DLD1 (cell line): ENCODE measurements around the gene ERBIN.
"Not testable (repeated sequence)": the region's sequence is repeated elsewhere in the genome, so short reads cannot be mapped to it uniquely, and the experiment has no call there.

Source experiments
- in situ Hi-C: cut with HindIII; loops from 2 replicates; pipeline ENCODE4 v1.10.0; 2017; ENCODE audit warnings: low sequenced_read_pairs

Gene ERBIN

DNA sequence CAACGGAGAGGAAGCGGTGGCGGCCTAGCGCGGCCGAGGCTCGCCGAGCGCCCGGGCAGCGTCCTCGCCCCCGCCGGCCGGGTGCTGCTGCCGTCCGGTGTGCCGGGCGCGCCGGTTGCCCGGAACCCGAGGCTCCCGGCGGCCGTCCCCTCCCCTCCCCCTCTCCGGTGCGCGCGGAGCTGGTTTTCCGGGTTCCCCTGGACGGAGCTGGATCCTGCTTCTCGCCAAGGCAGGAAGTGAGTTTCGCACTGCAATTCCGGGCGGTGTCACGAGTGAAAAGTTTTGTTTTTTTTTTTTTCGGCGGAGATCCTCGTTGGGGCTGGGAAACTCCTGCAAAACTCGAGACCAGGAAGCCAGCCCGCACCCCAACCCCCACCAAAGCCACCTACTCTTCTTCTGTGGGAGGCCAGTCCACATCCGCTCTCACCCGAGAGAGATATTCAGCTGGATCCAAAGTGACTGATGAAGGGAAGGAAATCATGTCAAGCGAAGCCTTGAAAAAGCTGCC lies at the start of gene ERBIN:
TSS of gene ERBIN (plus strand) at position 300 of the 508 bp plus-strand sequence. CDS start 66,144 bp downstream, outside the sequence.
- in situ Hi-C loops: no loop called here

- in situ Hi-C loops: no loop called here
These were observed 49.4 kb upstream of the ERBIN start for GRCh38 chr5:65876970-65877369.

- in situ Hi-C loops: not testable (repeated sequence)
These were observed 46.6 kb upstream of the ERBIN start for GRCh38 chr5:65879668-65880256.

DNA sequence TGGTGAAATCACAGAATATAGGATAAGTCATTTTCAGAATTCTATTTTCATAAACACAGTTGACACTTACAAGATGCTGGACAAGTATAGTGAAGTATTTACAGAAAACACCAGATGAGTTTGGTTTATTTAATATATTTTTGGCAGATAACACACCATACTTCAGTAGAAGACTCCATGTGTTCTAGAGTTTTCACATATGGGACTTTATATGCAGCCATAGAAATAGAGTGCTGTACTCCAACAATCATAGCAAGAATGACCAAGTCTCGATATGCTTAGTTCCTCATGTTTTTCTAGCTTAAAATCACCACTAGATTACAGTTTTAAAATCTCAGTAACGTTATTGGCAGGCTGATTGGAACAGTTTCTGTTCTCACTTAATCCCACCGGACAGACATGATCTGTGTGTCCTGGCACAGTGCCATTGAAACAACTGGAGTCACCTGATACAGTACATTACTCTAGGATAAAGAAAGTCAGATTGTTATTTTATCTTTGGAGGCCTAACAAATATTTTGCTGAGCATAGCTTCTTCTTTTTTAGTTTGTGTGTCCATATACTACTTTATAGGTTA lies 45.8 kb upstream of the ERBIN start:
- in situ Hi-C loops: no loop called here

- in situ Hi-C loops: no loop called here
These were observed 44.1 kb upstream of the ERBIN start for GRCh38 chr5:65882278-65882677.

- in situ Hi-C loops: no loop called here
These were observed 42.9 kb upstream of the ERBIN start for GRCh38 chr5:65883461-65883860.

DNA sequence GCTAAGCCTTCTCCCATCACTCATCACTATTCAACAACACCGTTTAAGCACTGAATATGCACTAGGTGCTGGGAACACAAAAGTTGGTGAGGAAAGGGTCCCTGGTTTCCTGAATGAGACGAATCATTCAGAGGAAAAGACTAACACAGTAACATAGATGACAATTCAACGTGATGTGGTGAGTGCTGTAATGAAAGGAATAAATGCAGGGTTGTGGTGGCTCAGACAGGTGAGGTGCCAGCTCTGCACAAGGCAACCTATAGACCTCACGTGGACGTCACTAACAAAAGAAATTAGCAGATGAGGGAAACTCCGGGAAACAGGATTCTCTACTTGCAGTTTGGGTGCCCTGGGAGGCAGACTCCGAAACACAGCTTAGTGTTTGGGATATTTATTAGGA lies 40.0 kb upstream of the ERBIN start:
- in situ Hi-C loops: no loop called here

- in situ Hi-C loops: not testable (repeated sequence)
These were observed 34.4 kb upstream of the ERBIN start for GRCh38 chr5:65892024-65892423.

DNA sequence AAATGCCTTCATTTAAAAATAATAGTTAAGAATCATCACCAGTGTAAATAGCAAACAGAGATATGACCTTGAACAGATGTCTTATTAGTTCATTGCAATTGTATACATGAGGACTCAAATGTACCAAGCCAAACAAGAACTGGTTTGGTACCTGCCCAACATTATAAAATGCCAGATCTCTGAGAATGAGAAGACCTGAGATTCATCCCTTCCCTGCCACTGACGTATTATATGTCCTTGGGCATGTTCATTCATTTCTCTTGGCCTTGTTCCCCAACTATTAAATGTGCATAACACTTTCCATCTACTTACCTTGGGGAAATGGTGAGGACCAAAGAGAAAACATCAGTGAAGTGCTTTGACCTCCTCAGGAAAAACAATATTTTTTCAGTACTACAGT lies 33.6 kb upstream of the ERBIN start:
- in situ Hi-C loops: no loop called here

DNA sequence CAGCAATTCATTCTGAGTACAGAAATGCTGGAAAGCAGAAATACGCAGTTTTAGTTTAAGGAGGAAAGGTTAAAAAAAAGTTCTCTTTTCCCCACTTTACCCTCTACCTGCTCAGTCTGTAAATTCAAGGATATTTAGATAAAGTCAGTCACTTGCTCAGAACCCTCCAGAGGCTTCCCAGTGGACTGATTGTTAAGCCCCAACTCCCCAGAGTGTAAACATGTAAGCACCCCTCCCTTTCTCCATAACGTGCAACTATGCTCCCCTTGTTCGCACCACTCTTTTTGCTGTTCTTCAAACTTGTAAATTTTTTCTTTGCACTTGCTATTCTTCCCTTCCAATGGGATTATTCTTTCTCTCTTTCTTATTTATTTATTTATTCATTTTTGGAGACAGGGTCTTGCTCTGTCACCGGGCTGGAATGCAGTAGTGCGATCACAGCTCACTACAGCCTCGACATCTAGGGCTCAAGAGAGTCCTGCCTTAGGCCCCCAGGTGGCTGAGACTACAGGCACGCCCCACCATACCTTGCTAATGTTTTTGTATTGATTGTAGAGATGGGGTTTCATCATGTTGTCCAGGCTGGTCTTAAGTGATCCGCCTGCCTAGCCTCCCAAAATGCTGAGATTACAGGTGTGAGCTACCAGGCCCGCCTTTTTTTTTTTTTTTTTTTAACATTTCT lies 32.5 kb upstream of the ERBIN start:
- in situ Hi-C loops: no loop called here

GRCh38 chr5:65895891-65896290 lies 30.5 kb upstream of the ERBIN start:
- in situ Hi-C loops: no loop called here

GRCh38 chr5:65900746-65901145 lies 25.6 kb upstream of the ERBIN start:
- in situ Hi-C loops: no loop called here

- in situ Hi-C loops: no loop called here
These were observed 24.3 kb upstream of the ERBIN start for GRCh38 chr5:65902104-65902503.

- in situ Hi-C loops: no loop called here
These were observed 22.8 kb upstream of the ERBIN start for GRCh38 chr5:65903581-65903980.

GRCh38 chr5:65906256-65906655 lies 20.1 kb upstream of the ERBIN start:
- in situ Hi-C loops: no loop called here

- in situ Hi-C loops: no loop called here
These were observed 19.2 kb upstream of the ERBIN start for GRCh38 chr5:65907135-65907534.

GRCh38 chr5:65910711-65911110 lies 15.7 kb upstream of the ERBIN start:
- in situ Hi-C loops: no loop called here

GRCh38 chr5:65912311-65912710 lies 14.1 kb upstream of the ERBIN start:
- in situ Hi-C loops: no loop called here

DNA sequence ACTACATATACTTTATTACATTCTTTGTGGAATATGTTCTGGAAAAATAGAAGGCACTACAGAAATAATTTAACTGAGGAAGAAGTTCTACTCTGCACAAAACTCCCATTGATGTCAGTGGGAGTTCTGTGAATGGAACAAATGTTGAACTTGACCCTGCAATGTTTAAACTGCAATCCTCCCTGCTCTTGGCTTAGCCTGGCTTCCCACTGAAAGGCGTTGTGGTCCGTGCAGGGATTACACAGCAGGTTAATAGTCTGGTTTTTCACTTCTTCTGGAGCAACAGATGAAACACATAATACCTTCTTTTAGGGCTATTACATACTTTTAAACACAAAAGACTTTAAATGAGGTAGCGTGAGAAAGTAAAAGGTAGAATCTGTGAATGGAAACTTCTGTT lies 12.9 kb upstream of the ERBIN start:
- in situ Hi-C loops: no loop called here

- in situ Hi-C loops: no loop called here
These were observed 11.7 kb upstream of the ERBIN start for GRCh38 chr5:65914641-65915196.

GRCh38 chr5:65915661-65916060 lies 10.7 kb upstream of the ERBIN start:
- in situ Hi-C loops: not testable (repeated sequence)

DNA sequence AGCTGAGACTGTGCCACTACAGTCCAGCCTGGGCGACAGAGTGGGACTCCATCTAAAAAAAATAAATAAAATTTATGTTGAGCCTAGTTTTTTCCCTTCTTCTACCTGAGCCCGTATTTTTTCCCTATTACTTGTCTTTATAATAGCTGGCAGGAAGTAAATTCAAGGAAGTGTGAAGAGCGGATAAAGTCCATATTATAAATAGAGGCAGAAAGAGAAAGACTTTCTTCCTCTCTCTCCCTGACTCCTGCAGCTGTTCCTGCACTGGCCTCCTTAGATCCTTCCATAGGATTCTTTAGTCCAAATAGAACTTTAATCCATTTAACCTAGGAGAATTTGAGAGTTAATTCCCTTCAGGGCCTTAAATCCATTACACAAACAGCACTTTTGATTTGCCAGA lies 10.3 kb upstream of the ERBIN start:
- in situ Hi-C loops: no loop called here
